Measurements from ENCODE around the gene DLEC1.
"Not testable (repeated sequence)": the region's sequence is repeated elsewhere in the genome, so short reads cannot be mapped to it uniquely, and the experiment has no call there.

The DLEC1 gene

DNA sequence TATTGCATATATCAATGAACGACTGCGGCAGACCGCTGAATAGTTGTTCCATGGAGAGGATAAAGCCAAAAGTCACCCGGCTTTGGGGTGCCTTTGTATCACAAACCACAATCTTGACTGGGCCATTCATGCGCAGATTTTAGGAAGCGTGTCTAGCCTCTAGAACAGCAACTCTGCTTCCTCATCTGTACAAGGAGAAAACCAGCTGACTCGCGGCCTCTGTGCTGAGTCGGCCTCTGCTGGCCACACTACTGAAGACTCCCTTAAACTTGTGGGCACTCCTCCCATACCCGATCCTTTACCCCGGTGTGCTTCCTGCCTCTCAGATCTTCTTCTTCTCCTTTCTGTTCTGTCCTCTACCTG lies 872 bp downstream of the DLEC1 start:
- no peak for DNase-seq

DNA sequence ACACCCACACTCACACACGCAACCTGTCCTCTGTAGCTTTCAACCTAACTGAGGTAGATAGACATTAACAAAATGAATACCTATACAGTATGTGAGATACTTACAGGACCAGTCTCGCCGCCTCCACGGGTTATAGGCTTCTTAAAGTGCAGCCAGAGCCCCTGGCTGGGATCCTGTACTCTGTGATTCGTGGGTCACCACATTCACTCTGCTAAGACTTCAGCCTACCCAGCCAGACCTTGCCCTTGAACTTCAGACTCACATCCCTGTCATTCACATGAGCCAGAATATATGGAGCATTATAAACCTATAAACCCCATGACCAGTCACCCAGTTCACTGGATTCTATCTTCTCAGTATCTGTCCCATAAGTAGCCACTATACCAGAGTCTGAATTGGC lies 1.4 kb downstream of the DLEC1 start:
- no peak for DNase-seq

DNA sequence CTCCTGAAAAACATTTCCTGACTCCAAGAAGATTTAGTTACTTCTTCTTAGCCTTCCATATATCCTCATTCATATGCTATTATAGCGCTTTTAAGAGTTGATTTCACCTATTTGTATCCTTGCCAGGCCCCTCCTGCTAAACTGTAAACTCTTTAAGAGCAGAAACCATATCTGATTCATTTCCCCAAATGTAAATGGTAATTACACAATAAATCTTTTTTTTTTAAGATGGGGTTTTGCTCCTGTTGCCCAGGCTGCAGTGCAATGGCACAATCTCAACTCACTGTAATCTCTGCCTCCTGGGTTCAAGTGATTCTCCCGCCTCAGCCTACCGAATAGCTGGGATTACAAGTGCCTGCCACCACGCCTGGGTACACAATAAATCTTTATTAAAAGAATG lies 4.5 kb downstream of the DLEC1 start:
- DNase-seq, result no peak

DNA sequence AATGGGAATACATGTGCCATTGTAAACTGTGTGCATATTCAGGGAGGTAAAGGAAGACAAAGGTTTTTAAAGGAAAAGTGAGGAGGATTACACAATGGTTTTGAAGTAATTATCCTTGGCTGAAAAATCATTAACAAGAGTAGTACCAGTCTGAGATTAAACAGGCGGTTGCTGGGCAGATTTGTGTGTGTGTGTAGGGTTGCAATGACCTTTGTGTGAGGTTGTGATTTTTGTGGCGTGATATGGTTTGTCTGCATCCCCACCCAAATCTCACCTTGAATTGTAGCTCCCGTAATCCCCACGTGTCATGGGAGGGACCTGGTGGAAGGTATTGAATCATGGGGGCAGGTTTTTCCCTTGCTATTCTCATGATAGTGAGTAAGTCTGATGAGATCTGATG lies 7.0 kb downstream of the DLEC1 start:
- no peak for DNase-seq

DNA sequence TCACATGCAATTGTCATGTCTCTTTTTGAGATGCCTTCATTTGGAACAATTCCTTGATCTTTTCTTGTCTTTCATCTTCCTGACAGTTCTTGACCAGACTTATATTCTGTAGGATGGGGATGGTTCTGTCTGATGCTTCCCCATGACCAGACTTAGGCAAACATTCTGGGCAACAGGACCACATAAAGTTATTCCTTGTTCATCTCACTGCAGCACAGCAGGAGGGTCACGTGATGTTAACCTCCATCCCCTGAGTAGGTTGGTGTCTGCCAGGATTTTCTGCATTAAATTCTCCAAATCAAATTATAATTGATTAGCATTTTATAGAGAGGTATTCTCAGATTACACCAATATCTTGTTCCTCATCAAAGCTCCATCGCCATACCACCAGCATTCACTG lies 7.8 kb downstream of the DLEC1 start:
- no peak for DNase-seq

DNA sequence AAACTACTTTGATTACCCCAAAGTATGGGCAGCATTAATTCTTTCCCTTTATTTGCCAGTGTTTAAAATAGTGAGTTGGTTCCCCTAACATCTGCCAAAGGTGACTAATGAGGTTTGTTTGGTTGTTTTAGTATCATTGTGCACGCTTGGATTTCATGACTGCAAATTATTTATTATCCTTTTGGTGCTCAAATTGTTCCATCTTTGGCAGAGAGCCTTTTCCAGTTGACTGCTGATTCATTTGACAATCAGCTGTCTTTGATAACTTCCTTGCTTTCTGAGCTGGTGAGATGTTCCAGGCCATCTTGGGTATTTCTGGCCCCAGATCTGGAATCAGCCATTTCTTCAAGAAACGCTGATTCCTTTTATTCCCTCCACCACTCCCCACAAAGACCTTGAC lies 8.9 kb downstream of the DLEC1 start:
- no peak for DNase-seq

GRCh38 chr3:38049358-38050126 lies 10.5 kb downstream of the DLEC1 start:
- DNase-seq, result no peak

- no peak for DNase-seq
Observed at GRCh38 chr3:38051131-38051530, 12.1 kb downstream of the DLEC1 start.

GRCh38 chr3:38053286-38053685 lies 14.3 kb downstream of the DLEC1 start:
- not testable (repeated sequence) for DNase-seq

GRCh38 chr3:38053813-38054498 lies 14.9 kb downstream of the DLEC1 start:
- not testable (repeated sequence) for DNase-seq

GRCh38 chr3:38054499-38055001 lies 15.5 kb downstream of the DLEC1 start:
- no peak for DNase-seq

DNA sequence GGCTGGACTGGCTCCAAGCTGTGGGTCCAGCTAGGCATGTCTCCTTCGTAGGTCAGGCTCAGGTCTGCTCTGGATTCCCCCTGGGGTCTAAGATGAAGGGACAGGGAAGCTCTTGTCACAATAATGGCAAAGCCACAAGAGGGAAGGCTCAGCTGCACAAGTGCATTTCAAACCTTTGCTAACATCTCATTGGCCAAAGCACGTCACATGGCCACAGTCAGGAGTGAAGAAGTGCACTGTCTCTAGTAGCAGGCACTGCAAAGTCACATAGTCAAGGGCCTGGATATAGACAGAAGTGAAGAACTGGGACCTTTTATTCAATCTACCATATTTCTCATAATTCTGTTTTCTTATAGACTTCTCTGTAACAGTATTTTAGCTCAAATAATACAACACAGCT lies 20.1 kb downstream of the DLEC1 start:
- no peak for DNase-seq

- DNase-seq, result no peak
Observed at GRCh38 chr3:38059591-38059990, 20.6 kb downstream of the DLEC1 start.

- no peak for DNase-seq
Observed at GRCh38 chr3:38062809-38063208, 23.8 kb downstream of the DLEC1 start.

DNA sequence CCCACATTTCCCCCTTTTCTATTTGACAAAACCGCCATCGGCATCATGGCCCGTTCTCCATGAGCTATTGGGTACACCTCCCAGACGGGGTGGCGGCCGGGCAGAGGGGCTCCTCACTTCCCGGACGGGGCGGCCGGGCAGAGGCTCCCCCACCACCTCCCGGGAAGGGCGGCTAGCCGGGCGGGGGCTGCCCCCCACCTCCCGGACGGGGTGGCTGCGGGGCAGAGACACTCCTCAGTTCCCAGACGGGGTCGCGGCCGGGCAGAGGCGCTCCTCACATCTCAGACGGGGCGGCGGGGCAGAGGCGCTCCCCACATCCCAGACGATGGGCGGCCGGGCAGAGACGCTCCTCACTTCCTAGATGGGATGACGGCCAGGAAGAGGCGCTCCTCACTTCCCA lies 25.4 kb downstream of the DLEC1 start:
- not testable (repeated sequence) for DNase-seq

DNA sequence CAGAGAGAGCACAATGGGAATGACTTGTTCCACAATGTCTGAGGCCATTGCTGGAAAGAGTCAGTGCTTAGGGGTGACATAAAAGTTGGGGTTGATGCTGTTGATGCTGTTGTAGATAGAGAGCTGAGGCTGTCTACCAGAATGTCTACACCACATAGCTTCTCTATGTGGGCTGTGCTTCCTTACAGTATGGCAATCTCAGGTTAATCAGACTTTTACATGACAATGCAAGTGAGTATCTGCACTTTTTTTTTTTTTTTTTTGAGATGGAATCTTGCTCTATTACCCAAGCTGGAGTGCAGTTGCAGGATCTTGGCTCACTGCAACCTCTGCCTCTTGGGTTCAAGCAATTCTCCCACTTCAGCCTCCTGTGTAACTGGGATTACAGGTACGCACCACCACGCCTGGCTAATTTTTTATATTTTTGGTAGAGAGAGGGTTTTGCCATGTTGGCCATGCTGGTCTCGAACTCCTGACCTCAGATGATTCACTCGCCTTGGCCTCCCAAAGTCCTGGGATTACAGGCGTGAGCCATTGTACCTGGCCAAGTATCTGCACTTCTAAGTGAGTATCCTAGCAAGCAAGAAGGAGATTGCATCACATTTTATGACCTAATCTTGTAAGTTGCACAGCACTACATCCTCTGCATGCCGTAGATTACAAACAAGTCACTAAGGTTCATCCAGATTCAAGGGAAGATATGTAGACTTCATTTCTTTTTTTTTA lies 28.7 kb downstream of the DLEC1 start:
- DNase-seq, result no peak

- DNase-seq, result no peak
Observed at GRCh38 chr3:38070013-38070412, 31.0 kb downstream of the DLEC1 start.

DNA sequence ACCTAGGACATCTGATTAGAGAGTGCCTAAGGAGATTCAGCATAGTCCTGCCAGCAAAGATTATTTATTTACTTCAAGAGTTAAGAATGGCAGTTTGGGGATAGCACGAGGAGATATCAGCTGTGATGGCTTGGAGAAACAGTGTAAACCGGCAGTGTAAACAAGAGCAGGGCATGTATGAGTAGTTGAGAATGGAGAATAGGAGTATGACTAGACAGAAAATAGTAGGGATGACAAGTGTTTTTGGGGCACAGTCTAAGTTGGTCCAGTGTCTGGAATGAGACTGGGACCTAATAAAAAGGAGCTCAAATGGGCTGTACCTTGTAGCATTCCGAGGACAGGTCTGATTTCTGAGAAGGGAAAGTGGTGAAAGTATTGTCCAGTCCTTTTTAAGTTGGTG lies 38.1 kb downstream of the DLEC1 start:
- not testable (repeated sequence) for DNase-seq

DNA sequence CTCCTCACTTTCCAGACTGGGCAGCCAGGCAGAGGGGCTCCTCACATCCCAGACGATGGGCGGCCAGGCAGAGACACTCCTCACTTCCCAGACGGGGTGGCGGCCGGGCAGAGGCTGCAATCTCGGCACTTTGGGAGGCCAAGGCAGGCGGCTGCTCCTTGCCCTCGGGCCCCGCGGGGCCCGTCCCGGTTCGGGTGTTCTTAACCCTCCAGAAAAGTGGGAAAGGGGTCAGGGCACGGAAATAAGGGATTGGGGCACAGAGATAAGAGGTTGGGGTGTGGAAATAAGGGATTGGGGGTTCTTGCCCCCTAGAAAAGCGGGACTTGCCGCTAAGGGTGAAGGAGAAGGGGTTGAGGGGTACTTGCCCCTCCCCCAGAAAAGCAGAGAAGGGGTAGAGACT lies 43.3 kb downstream of the DLEC1 start:
- DNase-seq, result not testable (repeated sequence)

- not testable (repeated sequence) for DNase-seq
Observed at GRCh38 chr3:38083254-38083653, 44.2 kb downstream of the DLEC1 start.

- no peak for DNase-seq
Observed at GRCh38 chr3:38083871-38084333, 44.9 kb downstream of the DLEC1 start.

DNA sequence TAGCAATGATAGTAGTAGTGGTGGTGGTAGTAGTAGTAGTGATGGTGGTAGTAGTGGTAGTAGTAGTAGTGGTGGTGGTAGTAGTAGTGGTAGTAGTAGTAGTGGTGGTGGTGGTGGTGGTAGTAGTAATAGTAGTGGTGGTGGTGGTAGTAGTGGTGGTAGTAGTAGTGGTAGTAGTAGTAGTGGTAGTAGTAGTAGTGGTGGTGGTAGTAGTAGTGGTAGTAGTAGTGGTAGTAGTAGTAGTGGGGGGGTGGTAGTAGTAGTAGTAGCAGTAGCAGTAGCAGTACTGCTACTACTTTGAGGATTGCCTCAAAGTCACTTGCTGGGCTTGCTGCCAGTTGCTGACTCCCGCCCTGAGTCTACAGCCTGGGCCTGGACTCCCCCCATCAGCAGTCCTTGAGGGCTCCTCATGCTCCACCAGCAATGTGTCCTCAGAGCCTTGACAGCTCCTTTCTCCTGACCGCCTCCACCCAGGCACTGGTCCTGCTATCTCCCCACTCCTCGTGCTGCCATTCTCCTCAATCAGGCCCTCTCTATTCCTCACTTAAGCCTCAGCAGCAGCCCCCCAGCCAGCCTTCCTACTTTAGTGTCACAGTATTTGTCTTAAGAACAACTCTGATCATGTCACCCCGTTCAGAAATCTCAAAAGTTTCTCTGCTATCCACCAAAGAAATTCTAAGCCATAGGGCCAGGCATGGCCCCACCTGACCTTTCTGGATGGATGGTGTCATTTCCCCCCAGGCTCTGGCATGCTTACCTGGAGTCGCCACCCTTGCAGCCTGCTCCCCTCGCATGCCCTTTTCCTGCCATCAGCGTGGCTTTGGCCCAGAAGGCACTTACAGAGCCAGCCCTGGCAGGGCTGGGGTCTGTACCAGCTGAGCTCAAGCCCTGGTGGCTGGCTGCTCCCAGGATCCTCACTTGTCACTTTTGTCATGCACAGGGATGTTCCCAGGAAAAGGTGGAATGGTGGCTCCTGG lies 45.6 kb downstream of the DLEC1 start:
- DNase-seq, result no peak
